Kidney (tissue), 14 donors: ENCODE results near the gene BRI3. TPM values are rescaled to one million over a fixed set of nuclear protein-coding genes. Genes with fewer than 3 reads are reported as not detected.
A peak's percentile ranks its signal among the peaks of the same experiment; 100 is the strongest.

ENCODE experiments used
- DNase-seq, 5 donors: peaks; one replicate each; pipeline ENCODE4 v3.0.0-alpha.2; 2013 to 2020
- FAIRE-seq: peaks from 2 replicates; lab custom pipeline; 2012; peaks lifted over from hg19 to GRCh38; lab: Jason Lieb, UNC
- H3K27ac ChIP-seq, 2 donors: one replicate each; pipeline ENCODE4 v1.7.0; 2013; ENCODE audit warnings: low read depth in 2 of 2, low read length in 2 of 2, inconsistent platforms in 1 of 2
- H3K27me3 ChIP-seq: one replicate; pipeline ENCODE4 v1.7.1; 2013; ENCODE audit warnings: low read length, inconsistent platforms; ENCODE audit not compliant: control insufficient read depth, insufficient read depth
- H3K36me3 ChIP-seq, 3 donors: one replicate each; pipeline versions ENCODE4 v1.7.0 to v1.7.1; 2013; ENCODE audit warnings: low read length in 3 of 3, control low read depth in 1 of 3, inconsistent platforms in 1 of 3; ENCODE audit not compliant: insufficient read depth in 3 of 3, control insufficient read depth in 2 of 3
- H3K4me1 ChIP-seq, 3 donors: one replicate each; pipeline versions ENCODE4 v1.7.0 to v1.7.1; 2013; ENCODE audit warnings: low read length in 3 of 3, inconsistent platforms in 1 of 3, low read depth in 1 of 3; ENCODE audit not compliant: control insufficient read depth in 2 of 3, insufficient read depth in 2 of 3
- H3K4me3 ChIP-seq, 3 donors: one replicate each; pipeline versions ENCODE4 v1.7.0 to v1.8.1; 2013; ENCODE audit warnings: low read length in 3 of 3, control low read depth in 1 of 3, inconsistent platforms in 1 of 3
- H3K9ac ChIP-seq, 3 donors: one replicate each; pipeline versions ENCODE4 v1.7.0 to v1.7.1; 2013; ENCODE audit warnings: low read length in 3 of 3, control low read depth in 1 of 3, inconsistent platforms in 1 of 3
- H3K9me3 ChIP-seq, 3 donors: one replicate each; pipeline versions ENCODE4 v1.7.0 to v1.7.1; 2013; ENCODE audit warnings: low read length in 3 of 3, control low read depth in 1 of 3, inconsistent platforms in 1 of 3; ENCODE audit not compliant: control insufficient read depth in 2 of 3, insufficient read depth in 1 of 3
- intact Hi-C: fragments of 100-400 bp; cut with DNase I; formaldehyde crosslinking; loops from one replicate; pipeline ENCODE4 v1.11.1; 2022
- polyA plus RNA-seq: library from polyadenylated mRNA; stranded (reverse); fragments of 350-450 nt; fragmentation: Illumina TruSeq; extraction: RNeasy Lipid Tissue Mini Kit (QIAGEN cat#74804); gene quantifications from one replicate; pipeline ENCODE4 v1.2.3, GENCODE V29; 2014; ENCODE audit warnings: low read depth, low replicate concordance; ENCODE audit not compliant: insufficient read depth
- total RNA-seq: library from RNA; stranded (reverse); fragmentation: NEBNext Ultra II Directional; extraction: Animal tissue kit (Norgen Biotek cat#: 25700); gene quantifications from one replicate; pipeline ENCODE4 v1.2.1, GENCODE V29; 2021
- TF ChIP-seq, protein P1 (sequence below): IDR thresholded peaks from 3 replicates; pipeline ENCODE4 v1.5.1; 2012; ENCODE audit warnings: mild to moderate bottlenecking, moderate library complexity, borderline replicate concordance; ENCODE audit not compliant: insufficient read depth; ENCODE audit errors: extremely low read depth
- donor health status: control.
- donor health status: control.
- donor health status: control.
- donor health status: control.
- donor health status: control.
- donor health status: DM: yes; HTN: yes; CAD: no.
- donor health status: Normal renal cell carcinoma (clear cell type).

Gene BRI3
- total and polyA plus RNA-seq, 2 donors from 2014 or later = 192 to 240 TPM

DNA sequence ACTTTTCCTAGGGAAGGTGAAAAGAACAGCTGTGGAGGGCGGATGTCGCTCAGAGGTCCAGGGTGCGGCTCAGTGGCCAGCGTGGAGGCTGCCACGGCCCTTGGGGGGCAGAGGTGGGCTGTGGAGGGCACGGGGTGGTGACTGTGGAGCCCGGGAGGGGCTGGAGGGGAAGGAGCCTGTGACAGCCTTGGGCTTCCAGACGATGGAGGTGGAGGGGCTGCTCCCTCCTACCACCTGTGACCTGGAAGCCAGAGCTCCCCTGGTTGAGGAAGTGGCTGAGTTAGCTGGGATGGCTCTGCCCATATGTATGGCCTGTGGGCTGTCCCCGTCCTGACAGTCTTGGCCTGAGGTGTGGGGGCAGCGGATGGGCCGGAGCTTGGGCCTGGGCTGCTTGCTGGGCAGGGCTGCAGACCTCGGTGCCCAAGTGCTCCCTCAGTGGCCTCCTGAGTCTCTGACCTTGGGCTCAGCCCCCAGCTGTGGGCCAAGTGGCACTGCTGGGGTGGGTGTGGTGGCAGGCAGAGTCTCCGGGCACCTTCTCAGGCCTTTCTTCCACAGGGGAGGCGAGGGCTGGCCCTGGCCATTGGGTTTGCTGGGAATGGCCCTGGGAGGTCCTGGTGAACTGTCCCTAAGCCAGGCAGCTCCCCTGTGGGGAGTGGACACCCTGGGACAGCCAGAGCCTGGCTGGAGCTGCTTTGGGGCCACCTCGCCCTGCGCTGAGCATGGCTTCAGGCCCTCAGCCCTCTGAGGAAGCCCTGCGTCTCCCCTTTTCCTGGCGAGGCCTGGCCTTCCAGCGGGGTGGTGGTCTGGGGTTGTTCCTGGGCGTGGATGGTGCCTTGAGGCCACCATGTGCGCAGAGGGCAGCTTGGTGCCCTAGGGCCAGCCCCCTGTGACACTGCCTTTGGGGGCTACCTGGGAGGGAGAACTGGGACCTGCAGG lies 3.9 kb downstream of the BRI3 start:
- no peaks in the 10 kb centered on the region for H3K9me3 ChIP-seq
- H3K27ac ChIP-seq = peak overlapping the region; percentile 92 to 93
- peaks cover 0 to 58% (median 34%) of the 10 kb centered on the region in 3 donors for H3K4me1 ChIP-seq
- H3K9ac ChIP-seq = peak overlapping the region in 2 of 3 donors; percentile 69 to 99
- H3K36me3 ChIP-seq = peaks cover 0 to 5% (median 0%) of the 10 kb centered on the region in 3 donors
- no peak for FAIRE-seq
- intact Hi-C loops = no loop called here
- H3K4me3 ChIP-seq = peak overlapping the region in 2 of 3 donors; percentile 87 to 94
- DNase-seq = peak in 2 of 5 donors; percentile 40 to 74
- no peaks in the 10 kb centered on the region for H3K27me3 ChIP-seq
- TF ChIP-seq, protein P1, sequence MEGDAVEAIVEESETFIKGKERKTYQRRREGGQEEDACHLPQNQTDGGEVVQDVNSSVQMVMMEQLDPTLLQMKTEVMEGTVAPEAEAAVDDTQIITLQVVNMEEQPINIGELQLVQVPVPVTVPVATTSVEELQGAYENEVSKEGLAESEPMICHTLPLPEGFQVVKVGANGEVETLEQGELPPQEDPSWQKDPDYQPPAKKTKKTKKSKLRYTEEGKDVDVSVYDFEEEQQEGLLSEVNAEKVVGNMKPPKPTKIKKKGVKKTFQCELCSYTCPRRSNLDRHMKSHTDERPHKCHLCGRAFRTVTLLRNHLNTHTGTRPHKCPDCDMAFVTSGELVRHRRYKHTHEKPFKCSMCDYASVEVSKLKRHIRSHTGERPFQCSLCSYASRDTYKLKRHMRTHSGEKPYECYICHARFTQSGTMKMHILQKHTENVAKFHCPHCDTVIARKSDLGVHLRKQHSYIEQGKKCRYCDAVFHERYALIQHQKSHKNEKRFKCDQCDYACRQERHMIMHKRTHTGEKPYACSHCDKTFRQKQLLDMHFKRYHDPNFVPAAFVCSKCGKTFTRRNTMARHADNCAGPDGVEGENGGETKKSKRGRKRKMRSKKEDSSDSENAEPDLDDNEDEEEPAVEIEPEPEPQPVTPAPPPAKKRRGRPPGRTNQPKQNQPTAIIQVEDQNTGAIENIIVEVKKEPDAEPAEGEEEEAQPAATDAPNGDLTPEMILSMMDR = no peak

DNA sequence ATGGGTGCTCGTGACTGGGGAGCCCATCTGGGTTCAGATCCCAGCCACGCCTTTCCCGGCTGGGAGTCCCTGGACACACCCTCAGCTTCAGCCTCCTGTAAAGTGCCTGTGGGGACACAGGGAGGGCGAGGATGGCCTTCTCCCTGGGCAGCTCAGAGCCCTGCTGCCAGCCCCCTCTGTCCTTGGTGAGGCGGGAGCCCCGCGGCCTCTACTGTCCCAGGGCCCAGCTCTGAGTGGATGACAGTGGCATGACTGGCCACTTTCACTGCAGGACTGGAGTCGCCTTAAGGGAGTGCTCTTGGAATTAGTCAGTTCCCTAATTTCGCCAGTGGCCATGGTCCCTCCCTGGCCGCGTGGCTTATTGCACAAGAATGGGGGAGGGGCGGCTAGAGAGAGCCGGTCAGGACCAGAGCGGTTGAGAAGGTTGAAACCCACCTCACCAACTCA lies 4.6 kb downstream of the BRI3 start:
- Histone ChIP-seq H3K4me1 (peaks cover 0 to 56% (median 34%) of the 10 kb centered on the region in 3 donors), H3K27me3 (no peaks in the 10 kb centered on the region), H3K36me3 (peaks cover 0 to 11% (median 0%) of the 10 kb centered on the region in 3 donors), H3K4me3 (peak overlapping the region in 1 of 3 donors; percentile 32), H3K9me3 (no peaks in the 10 kb centered on the region), H3K27ac (peak overlapping the region; percentile 92 to 93), H3K9ac (peak overlapping the region in 2 of 3 donors; percentile 69 to 99)
- intact Hi-C loops = no loop called here
- FAIRE-seq (no peak), DNase-seq (peak in 4 of 5 donors; percentile 33 to 91 (median 51))
- TF ChIP-seq, protein P1 = no peak

DNA sequence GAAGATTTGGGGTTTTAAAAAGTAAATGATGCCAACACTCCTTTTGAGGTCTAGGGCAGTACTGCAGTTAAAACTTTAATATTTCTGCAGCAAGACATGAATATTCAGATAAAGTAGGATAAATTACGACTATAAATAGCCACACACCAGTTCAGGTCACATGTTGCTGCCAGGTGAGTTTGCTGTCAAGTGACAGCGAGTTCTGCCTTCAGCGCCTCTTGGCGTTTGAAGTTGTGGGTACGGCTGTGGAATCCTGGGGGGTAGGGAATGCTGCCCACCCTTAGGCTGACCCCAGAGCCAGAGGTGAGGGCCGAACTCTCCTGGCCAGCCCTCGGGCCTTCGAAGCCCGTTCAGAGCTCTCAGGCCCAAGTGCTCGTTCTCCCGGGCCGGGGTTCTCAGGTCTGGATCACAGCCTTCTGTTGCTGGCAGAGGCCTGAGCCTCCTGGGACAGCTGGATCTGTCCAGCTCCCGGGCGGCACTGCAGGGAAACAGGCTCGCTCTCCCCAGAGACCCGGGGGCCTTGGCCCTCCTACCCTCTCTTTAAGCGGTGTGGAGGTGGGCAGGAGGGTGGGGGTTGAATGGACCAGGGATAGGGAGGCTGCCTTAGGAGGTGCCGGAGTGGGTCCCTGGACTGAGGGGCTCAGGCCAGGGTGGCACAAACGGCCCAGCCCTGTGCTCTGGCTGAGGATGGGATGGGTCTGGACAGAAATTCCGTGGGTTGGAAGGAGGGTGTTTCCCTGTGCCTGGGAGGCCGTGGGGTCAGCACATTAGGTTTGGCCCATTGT lies 5.4 kb downstream of the BRI3 start:
- peaks cover 0 to 13% (median 0%) of the 10 kb centered on the region in 3 donors for H3K36me3 ChIP-seq
- intact Hi-C loops = no loop called here
- H3K9ac ChIP-seq = peak overlapping the region in 1 of 3 donors; percentile 58
- H3K4me3 ChIP-seq = peak overlapping the region in 1 of 3 donors; percentile 32
- TF ChIP-seq, protein P1 = no peak
- no peaks in the 10 kb centered on the region for H3K9me3 ChIP-seq
- peak overlapping the region; percentile 92 to 93 for H3K27ac ChIP-seq
- peak in 2 of 5 donors; percentile 51 to 78 for DNase-seq
- FAIRE-seq = no peak
- H3K27me3 ChIP-seq = no peaks in the 10 kb centered on the region
- H3K4me1 ChIP-seq = peaks cover 0 to 56% (median 34%) of the 10 kb centered on the region in 3 donors
